PC-3 (cell line): ENCODE results near the gene DNAH2. TPM values are rescaled to one million over a fixed set of nuclear protein-coding genes. Genes with fewer than 3 reads are reported as not detected.

ENCODE experiments used
- ATAC-seq: fragments of 200-7000 bp; cut with Tn5 transposase; 2 replicates; pipeline ENCODE4 v1.9.1; 2020; ENCODE audit warnings: mild to moderate bottlenecking, moderate library complexity
- BruUV-seq: library from RNA; stranded (reverse); fragments of 400-500 nt; replicated peaks from 2 replicates; lab custom pipeline; 2021; lab: Mats Ljungman, UMichigan
- CTCF ChIA-PET: fragments of 300-600 bp; sonication (Branson Sonifier 250); formaldehyde crosslinking; loops from one replicate; lab custom pipeline; 2022; ENCODE audit warnings: antibody characterized with exemption; lab: Charles Lee
- POLR2A ChIA-PET: fragments of 300-600 bp; sonication (Branson Sonifier 250); formaldehyde crosslinking; loops from one replicate; lab custom pipeline; 2022; ENCODE audit warnings: antibody characterized with exemption; ENCODE audit not compliant: unreplicated experiment; lab: Charles Lee
- DNase-seq: peaks from one replicate; pipeline ENCODE4 v3.0.0-alpha.2; 2015
- H2AFZ ChIP-seq: fragments of 300-600 bp; sonication (generic); 2 replicates; pipeline ENCODE4 v1.6.0; 2016; ENCODE audit warnings: antibody characterized with exemption, low read length
- H3F3A ChIP-seq: fragments of 300-600 bp; sonication (generic); one replicate; pipeline ENCODE4 v1.6.0; 2017; ENCODE audit warnings: antibody characterized with exemption, low read length, control low read depth, mild to moderate bottlenecking; ENCODE audit not compliant: unreplicated experiment
- H3K27ac ChIP-seq: fragments of 300-600 bp; sonication (generic); 2 replicates; pipeline ENCODE4 v1.5.1; 2016; ENCODE audit warnings: mild to moderate bottlenecking, low read length
- H3K27me3 ChIP-seq: fragments of 300-600 bp; sonication (generic); 2 replicates; pipeline ENCODE4 v1.6.1; 2016; ENCODE audit warnings: low read length, mixed read lengths
- H3K36me3 ChIP-seq: fragments of 300-600 bp; sonication (generic); 2 replicates; pipeline ENCODE4 v1.6.1; 2016; ENCODE audit warnings: low read depth, mixed run types, low read length, mixed read lengths
- H3K4me1 ChIP-seq: fragments of 300-600 bp; sonication (generic); 2 replicates; pipeline ENCODE4 v1.5.1; 2016; ENCODE audit warnings: low read length; ENCODE audit not compliant: insufficient read depth
- H3K4me2 ChIP-seq: fragments of 300-600 bp; sonication (generic); 2 replicates; pipeline ENCODE4 v1.6.0; 2016; ENCODE audit warnings: low read length
- H3K4me3 ChIP-seq: fragments of 300-600 bp; sonication (generic); 2 replicates; pipeline ENCODE4 v1.5.1; 2016; ENCODE audit warnings: mild to moderate bottlenecking, low read length, mixed read lengths
- H3K79me2 ChIP-seq: fragments of 300-600 bp; sonication (generic); 2 replicates; pipeline ENCODE4 v1.6.1; 2017; ENCODE audit warnings: low read length, mixed read lengths
- H3K9ac ChIP-seq: fragments of 300-600 bp; sonication (generic); 2 replicates; pipeline ENCODE4 v1.6.0; 2016; ENCODE audit warnings: mild to moderate bottlenecking, low read length
- H3K9me2 ChIP-seq: fragments of 300-600 bp; sonication (generic); replicated peaks from 2 replicates; pipeline ENCODE4 v1.6.1; 2016; ENCODE audit warnings: mixed run types, low read length, mixed read lengths
- H3K9me3 ChIP-seq: fragments of 300-600 bp; sonication (generic); 2 replicates; pipeline ENCODE4 v1.6.1; 2016; ENCODE audit warnings: low read length, mixed read lengths
- H4K20me1 ChIP-seq: fragments of 300-600 bp; sonication (generic); 2 replicates; pipeline ENCODE4 v1.6.1; 2016; ENCODE audit warnings: low read length, mixed read lengths
- CTCF ChIP-seq: fragments of 300-600 bp; sonication (generic); conservative IDR thresholded peaks from 2 replicates; pipeline ENCODE4 v1.5.1; 2017; ENCODE audit warnings: antibody characterized with exemption, low read depth, mild to moderate bottlenecking, low read length
- EZH2 ChIP-seq: fragments of 300-600 bp; sonication (generic); IDR thresholded peaks from one replicate; pipeline ENCODE4 v1.6.1; 2017; ENCODE audit warnings: antibody characterized with exemption, mild to moderate bottlenecking, low read length; ENCODE audit not compliant: unreplicated experiment
- EZH2phosphoT487 ChIP-seq: fragments of 300-600 bp; sonication (generic); IDR thresholded peaks from 2 replicates; pipeline ENCODE4 v1.6.1; 2018; ENCODE audit warnings: mild to moderate bottlenecking, antibody characterized with exemption, low read length, borderline replicate concordance
- intact Hi-C: fragments of 100-400 bp; cut with micrococcal nuclease; formaldehyde crosslinking; loops from 2 replicates; pipeline ENCODE4 v1.9.0; 2023
- total RNA-seq: library from RNA; depleted of rRNA; stranded (reverse); fragments of >200 nt; gene quantifications from 2 replicates; pipeline ENCODE4 v1.2.3, GENCODE V29; 2014

Gene DNAH2
- total RNA-seq, 1 experiment from 2014 or later = 0.62 TPM

- H3K9me3 ChIP-seq = no peaks in the 10 kb centered on the region
- CTCF ChIA-PET = interaction anchor here (0.6 to 0.7 kb wide), 2 partner anchors 26 to 161 kb away, joined by 3 read pairs; no protein-coding TSS in a partner anchor
- no peaks in the 10 kb centered on the region for H3K27me3 ChIP-seq
- no peak overlapping the region for H2AFZ ChIP-seq
- H3K79me2 ChIP-seq = peaks cover 8% of the 10 kb centered on the region; the same call in 1 of the 2 replicates
- H4K20me1 ChIP-seq = no peaks in the 10 kb centered on the region
- H3K4me2 ChIP-seq = peak overlapping the region; percentile 62
- ATAC-seq (no peak), DNase-seq (no peak)
- H3K9ac ChIP-seq = no peak overlapping the region
- POLR2A ChIA-PET = interaction anchor here (0.6 kb wide), 1 partner anchor 17 kb away, joined by 4 read pairs; the partner anchor contains the start of gene KDM6B
- H3K4me3 ChIP-seq = peak overlapping the region; percentile 43
- H3K27ac ChIP-seq = no peak overlapping the region
- no TSS peak for BruUV-seq
- peaks cover 14% of the 10 kb centered on the region for H3K4me1 ChIP-seq
- no peaks in the 10 kb centered on the region for H3F3A ChIP-seq
- intact Hi-C loops = loop anchor here (1.0 kb wide), 1 partner anchor 29 kb away; no protein-coding TSS in a partner anchor
- no peaks in the 10 kb centered on the region for H3K9me2 ChIP-seq
- TF ChIP-seq EZH2 = no peak
- no peak for TF ChIP-seq CTCF
- no peak for TF ChIP-seq EZH2phosphoT487
- H3K36me3 ChIP-seq = peaks cover 8% of the 10 kb centered on the region; the same call in 1 of the 2 replicates
Observed at GRCh38 chr17:7850701-7851437, 133.3 kb downstream of the DNAH2 start.

DNA sequence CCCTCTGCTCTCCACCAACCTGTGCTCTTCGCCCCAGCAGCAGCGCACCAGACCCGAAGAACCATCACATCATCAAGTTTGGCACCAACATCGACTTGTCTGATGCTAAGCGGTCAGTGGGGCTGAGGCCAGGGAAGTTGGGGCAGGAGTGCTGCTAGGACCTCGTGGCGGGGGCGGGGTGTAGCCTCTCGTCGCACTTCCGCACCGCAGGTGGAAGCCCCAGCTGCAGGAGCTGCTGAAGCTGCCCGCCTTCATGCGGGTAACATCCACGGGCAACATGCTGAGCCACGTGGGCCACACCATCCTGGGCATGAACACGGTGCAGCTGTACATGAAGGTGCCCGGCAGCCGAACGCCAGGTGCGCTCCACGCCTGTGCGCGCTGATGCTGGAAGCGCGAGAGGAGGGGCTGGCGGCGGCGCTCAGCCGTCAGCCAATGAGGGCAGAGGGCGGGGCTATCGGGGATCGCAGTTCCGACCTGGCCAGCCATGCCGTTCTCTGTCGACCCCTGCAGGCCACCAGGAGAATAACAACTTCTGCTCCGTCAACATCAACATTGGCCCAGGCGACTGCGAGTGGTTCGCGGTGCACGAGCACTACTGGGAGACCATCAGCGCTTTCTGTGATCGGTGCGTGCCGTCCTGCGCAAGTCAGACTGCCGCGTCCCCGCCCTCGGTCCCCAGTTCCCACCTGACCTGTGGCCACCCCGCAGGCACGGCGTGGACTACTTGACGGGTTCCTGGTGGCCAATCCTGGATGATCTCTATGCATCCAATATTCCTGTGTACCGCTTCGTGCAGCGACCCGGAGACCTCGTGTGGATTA lies 134.1 kb downstream of the DNAH2 start:
- no peak overlapping the region for H3K27ac ChIP-seq
- no peaks in the 10 kb centered on the region for H3K27me3 ChIP-seq
- H3K36me3 ChIP-seq = peaks cover 8% of the 10 kb centered on the region; the same call in 1 of the 2 replicates
- TF ChIP-seq EZH2 (no peak), EZH2phosphoT487 (no peak), CTCF (peak; percentile 74)
- no peak overlapping the region for H2AFZ ChIP-seq
- no peak overlapping the region for H3K9ac ChIP-seq
- BruUV-seq = no TSS peak
- peak; percentile 87 for DNase-seq
- no peaks in the 10 kb centered on the region for H4K20me1 ChIP-seq
- peak overlapping the region; percentile 62 for H3K4me2 ChIP-seq
- no peaks in the 10 kb centered on the region for H3K9me3 ChIP-seq
- POLR2A ChIA-PET = no interaction called here
- peaks cover 18% of the 10 kb centered on the region for H3K4me1 ChIP-seq
- H3K4me3 ChIP-seq = peak overlapping the region; percentile 43
- peak; percentile 85 for ATAC-seq
- intact Hi-C loops = loop anchor here (1.0 kb wide), 1 partner anchor 29 kb away; no protein-coding TSS in a partner anchor
- H3K9me2 ChIP-seq = no peaks in the 10 kb centered on the region
- no peaks in the 10 kb centered on the region for H3F3A ChIP-seq
- peaks cover 16% of the 10 kb centered on the region for H3K79me2 ChIP-seq
- CTCF ChIA-PET = interaction anchor here (0.6 to 0.7 kb wide), 2 partner anchors 27 to 161 kb away, joined by 3 read pairs; no protein-coding TSS in a partner anchor
